ENCODE measurements around the gene PIP4K2A. TPM values are rescaled to one million over a fixed set of nuclear protein-coding genes. Genes with fewer than 3 reads are reported as not detected.

Gene PIP4K2A
- total and polyA plus RNA-seq, 5 donors from 2014 or later = 41.3 to 156 (median 55.2) TPM

DNA sequence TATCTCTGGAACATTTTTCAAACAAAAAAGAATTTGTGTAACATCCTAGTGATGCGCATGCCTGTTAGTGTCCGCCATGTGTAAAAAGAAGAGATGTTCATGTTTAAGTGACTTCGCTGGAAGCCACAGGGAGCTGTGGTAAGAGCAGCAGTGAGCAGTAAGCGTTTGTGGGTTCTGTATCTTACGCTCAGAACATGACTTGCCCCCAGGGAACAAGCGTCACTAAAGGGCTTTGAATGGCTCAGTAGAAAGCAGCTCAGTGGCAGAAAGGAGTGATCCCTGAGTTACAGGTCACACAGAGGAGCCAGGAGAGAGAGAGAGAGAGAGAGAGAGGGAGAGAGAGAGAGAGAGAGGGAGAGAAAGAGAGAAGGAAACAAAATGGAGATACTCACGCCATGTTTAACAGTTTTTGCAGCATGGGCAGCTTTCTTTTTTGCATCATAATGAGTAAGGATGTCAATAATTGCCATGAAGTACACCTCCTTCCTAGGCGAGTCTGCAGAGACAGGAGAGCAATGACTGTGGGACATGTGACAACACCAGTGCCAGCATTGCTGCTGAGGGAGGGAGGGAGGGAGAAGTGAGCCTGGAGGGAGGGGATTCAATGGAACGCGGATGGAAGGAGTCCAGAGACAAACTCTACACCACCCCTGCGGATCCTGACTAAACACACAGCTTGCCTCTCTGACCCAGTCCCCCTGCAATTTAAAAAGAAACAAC lies 174.6 kb downstream of the PIP4K2A start:
- Histone ChIP-seq H3K9me3 (ENCODE audit: control insufficient read depth in 2 of 2, low read length in 2 of 2) (no peaks in the 10 kb centered on the region), H3K36me3 (ENCODE audit: control insufficient read depth, insufficient read depth, low read length) (peaks cover 90% of the 10 kb centered on the region), H3K4me3 (ENCODE audit: low read depth, low read length) (no peak overlapping the region), H3K27ac (ENCODE audit: insufficient read depth, low read length, poor library complexity, severe bottlenecking) (no peak overlapping the region), H3K27me3 (ENCODE audit: control insufficient read depth, insufficient read depth, low read length) (no peaks in the 10 kb centered on the region), H3K4me1 (ENCODE audit: control insufficient read depth, insufficient read depth, low read length, poor library complexity, severe bottlenecking) (peaks cover 1% of the 10 kb centered on the region)
- H3K4me3 Mint-ChIP-seq = no peak overlapping the region
- ATAC-seq (ENCODE audit: low read depth in 2 of 2) = no peak
- no peak for DNase-seq
- H3K27me3 Mint-ChIP-seq = no peaks in the 10 kb centered on the region
- H3K36me3 Mint-ChIP-seq = peaks cover 70% of the 10 kb centered on the region
- H3K4me1 Mint-ChIP-seq = peaks cover 0 to 7% (median 4%) of the 10 kb centered on the region in 4 donors
- H3K9me3 Mint-ChIP-seq = peaks cover 0 to 1% (median 0%) of the 10 kb centered on the region in 7 donors
- no peak overlapping the region for H3K27ac Mint-ChIP-seq

DNA sequence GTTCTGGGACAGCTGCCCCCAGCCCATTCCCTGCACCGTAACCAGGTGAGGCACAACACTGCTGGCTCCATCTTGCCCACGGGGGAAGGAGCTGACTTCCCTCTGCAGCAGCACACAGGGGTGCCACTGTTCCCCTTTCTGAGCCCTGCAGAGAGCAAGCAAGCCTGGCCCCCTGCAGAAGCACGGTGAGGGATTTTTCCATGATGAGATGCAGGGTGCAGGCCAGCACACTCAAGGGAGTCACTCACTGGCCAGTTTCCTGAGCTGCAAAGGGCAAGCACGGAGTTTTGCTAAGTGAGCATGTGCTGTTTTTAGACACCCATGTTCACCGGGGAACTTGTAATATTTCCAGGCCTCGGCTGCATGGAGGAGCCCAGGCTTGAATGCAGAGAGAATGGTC lies 176.6 kb downstream of the PIP4K2A start:
- Mint-ChIP-seq H3K27ac (peak overlapping the region in 1 of 3 donors; percentile 82), H3K4me3 (no peak overlapping the region)
- peaks cover 76% of the 10 kb centered on the region for H3K36me3 ChIP-seq (ENCODE audit: control insufficient read depth, insufficient read depth, low read length)

DNA sequence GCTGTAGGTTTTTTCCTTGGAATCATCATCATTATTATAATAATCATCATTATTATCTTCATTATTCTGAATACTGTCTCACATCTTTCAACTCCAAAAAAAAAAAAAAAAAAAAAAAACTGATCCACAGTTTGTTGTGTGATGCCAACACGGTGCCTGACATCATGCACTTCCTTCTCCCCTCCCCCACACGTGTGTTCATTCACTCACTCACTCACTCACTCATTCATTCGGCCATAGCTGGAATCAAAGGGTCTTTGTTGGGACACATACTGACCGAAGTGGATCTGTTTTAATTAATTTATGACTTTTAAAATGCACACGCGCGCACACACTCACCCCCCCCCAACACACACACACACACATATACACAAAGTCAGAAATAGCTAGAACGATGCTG lies 177.8 kb downstream of the PIP4K2A start:
- H3K27ac Mint-ChIP-seq = peak overlapping the region in 1 of 3 donors; percentile 24
- peaks cover 0 to 1% (median 0%) of the 10 kb centered on the region in 7 donors for H3K9me3 Mint-ChIP-seq
- no peaks in the 10 kb centered on the region for H3K27me3 Mint-ChIP-seq
- H3K4me3 ChIP-seq (ENCODE audit: low read depth, low read length) = no peak overlapping the region
- peaks cover 0 to 7% (median 4%) of the 10 kb centered on the region in 4 donors for H3K4me1 Mint-ChIP-seq
- ATAC-seq (ENCODE audit: low read depth in 2 of 2) (no peak), DNase-seq (no peak)
- no peak overlapping the region for H3K27ac ChIP-seq (ENCODE audit: insufficient read depth, low read length, poor library complexity, severe bottlenecking)
- H3K36me3 ChIP-seq (ENCODE audit: control insufficient read depth, insufficient read depth, low read length) = peaks cover 64% of the 10 kb centered on the region
- H3K36me3 Mint-ChIP-seq = peaks cover 64% of the 10 kb centered on the region
- H3K27me3 ChIP-seq (ENCODE audit: control insufficient read depth, insufficient read depth, low read length) = no peaks in the 10 kb centered on the region
- H3K4me1 ChIP-seq (ENCODE audit: control insufficient read depth, insufficient read depth, low read length, poor library complexity, severe bottlenecking) = no peaks in the 10 kb centered on the region
- no peaks in the 10 kb centered on the region for H3K9me3 ChIP-seq (ENCODE audit: control insufficient read depth in 2 of 2, low read length in 2 of 2)
- no peak overlapping the region for H3K4me3 Mint-ChIP-seq

More for the DNA sequence above, 176.6 kb downstream of the PIP4K2A start:
- peaks cover 0 to 7% (median 2%) of the 10 kb centered on the region in 4 donors for H3K4me1 Mint-ChIP-seq
- ATAC-seq (ENCODE audit: low read depth in 2 of 2) = no peak
- DNase-seq = no peak
- peaks cover 0 to 1% (median 0%) of the 10 kb centered on the region in 7 donors for H3K9me3 Mint-ChIP-seq
- Histone ChIP-seq H3K4me1 (ENCODE audit: control insufficient read depth, insufficient read depth, low read length, poor library complexity, severe bottlenecking) (no peaks in the 10 kb centered on the region), H3K27ac (ENCODE audit: insufficient read depth, low read length, poor library complexity, severe bottlenecking) (no peak overlapping the region), H3K9me3 (ENCODE audit: control insufficient read depth in 2 of 2, low read length in 2 of 2) (no peaks in the 10 kb centered on the region), H3K27me3 (ENCODE audit: control insufficient read depth, insufficient read depth, low read length) (no peaks in the 10 kb centered on the region), H3K4me3 (ENCODE audit: low read depth, low read length) (no peak overlapping the region)
- no peaks in the 10 kb centered on the region for H3K27me3 Mint-ChIP-seq
- H3K36me3 Mint-ChIP-seq = peaks cover 73% of the 10 kb centered on the region

DNA sequence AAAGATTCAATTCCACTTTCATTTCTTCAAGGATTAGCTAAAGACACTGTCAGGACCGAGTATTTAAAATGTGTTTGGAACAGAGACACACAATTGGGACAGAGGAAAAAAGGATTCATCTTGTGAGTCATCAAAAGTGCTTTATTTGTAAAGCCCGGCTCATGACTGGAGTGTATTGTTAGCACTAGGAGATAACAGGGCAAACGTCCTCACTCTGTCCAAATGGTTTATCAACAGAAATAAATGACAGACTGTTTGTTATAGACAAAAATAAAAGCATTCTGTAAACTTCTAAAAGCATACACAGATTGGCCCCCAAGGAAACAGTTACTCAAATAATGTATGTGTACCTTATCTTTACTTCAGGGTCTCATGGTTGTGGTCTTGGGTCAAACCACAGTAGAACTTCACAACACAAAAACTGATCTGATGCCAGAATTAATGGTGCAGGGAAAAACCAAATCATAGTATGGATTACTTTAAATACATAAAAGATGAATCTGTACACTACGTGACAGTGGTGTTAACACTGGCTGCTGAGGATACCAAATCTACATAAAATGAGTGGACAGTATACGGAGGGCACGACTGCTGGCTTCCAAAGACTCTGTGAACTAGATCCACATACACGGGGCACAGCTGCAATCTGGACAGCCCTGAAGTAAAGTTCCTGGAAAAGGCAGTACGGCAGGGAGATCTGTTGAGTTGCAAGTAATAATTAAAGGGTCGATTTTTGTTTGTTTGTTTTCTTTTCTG lies 179.4 kb downstream of the PIP4K2A start:
- Histone ChIP-seq H3K27ac (ENCODE audit: insufficient read depth, low read length, poor library complexity, severe bottlenecking) (no peak overlapping the region), H3K4me3 (ENCODE audit: low read depth, low read length) (no peak overlapping the region), H3K9me3 (ENCODE audit: control insufficient read depth in 2 of 2, low read length in 2 of 2) (peaks cover 0 to 9% of the 10 kb centered on the region in 2 experiments), H3K4me1 (ENCODE audit: control insufficient read depth, insufficient read depth, low read length, poor library complexity, severe bottlenecking) (no peaks in the 10 kb centered on the region), H3K36me3 (ENCODE audit: control insufficient read depth, insufficient read depth, low read length) (peaks cover 48% of the 10 kb centered on the region), H3K27me3 (ENCODE audit: control insufficient read depth, insufficient read depth, low read length) (no peaks in the 10 kb centered on the region)
- H3K36me3 Mint-ChIP-seq = peaks cover 56% of the 10 kb centered on the region
- peaks cover 0 to 3% (median 0%) of the 10 kb centered on the region in 7 donors for H3K9me3 Mint-ChIP-seq
- peaks cover 0 to 5% (median 2%) of the 10 kb centered on the region in 4 donors for H3K4me1 Mint-ChIP-seq
- no peak overlapping the region for H3K4me3 Mint-ChIP-seq
- no peaks in the 10 kb centered on the region for H3K27me3 Mint-ChIP-seq
- H3K27ac Mint-ChIP-seq = no peak overlapping the region
- ATAC-seq (ENCODE audit: low read depth in 2 of 2) = no peak
- DNase-seq = no peak

DNA sequence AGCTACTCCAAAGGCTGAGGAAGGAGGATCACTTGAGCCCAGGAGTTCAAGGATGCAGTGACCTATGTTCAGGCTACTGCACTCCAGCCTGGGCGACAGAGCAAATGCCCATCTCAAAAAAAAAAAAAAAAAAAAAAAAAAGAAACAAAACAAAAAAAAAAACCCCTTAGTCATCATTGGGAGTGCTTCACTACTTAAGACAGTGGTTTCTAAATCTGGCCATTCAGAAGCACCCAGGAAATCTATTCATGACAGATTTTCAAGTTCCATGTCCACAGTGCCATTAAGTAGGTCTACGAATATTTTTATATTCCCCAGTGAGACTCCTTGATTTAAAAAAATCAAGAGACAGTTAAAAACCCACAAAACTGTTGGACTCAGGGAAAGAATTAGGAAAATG lies 182.9 kb downstream of the PIP4K2A start:
- H3K27ac Mint-ChIP-seq = no peak overlapping the region
- no peak overlapping the region for H3K4me3 Mint-ChIP-seq

DNA sequence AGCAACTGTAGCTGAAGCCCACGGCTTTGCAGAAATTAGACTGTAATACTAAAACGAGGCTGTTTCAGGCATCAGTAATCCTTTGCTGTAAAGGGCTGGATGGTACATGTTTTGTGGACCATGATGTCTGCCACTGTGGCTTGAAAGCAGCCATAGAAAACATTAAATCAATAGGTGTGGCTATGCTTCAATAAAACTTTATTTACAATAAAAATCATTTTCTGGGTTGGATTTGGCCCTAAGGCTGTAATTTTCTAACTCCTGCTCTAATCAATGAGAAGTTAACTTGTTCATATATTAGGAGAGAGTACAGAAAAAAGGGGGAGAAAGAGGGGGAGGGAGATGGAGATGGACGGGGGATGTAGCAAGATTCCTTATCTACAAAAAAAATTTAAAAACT lies 183.4 kb downstream of the PIP4K2A start:
- H3K4me1 Mint-ChIP-seq = peaks cover 0 to 3% (median 1%) of the 10 kb centered on the region in 4 donors
- H3K4me3 ChIP-seq (ENCODE audit: low read depth, low read length) = no peak overlapping the region
- no peaks in the 10 kb centered on the region for H3K4me1 ChIP-seq (ENCODE audit: control insufficient read depth, insufficient read depth, low read length, poor library complexity, severe bottlenecking)
- DNase-seq (no peak), ATAC-seq (ENCODE audit: low read depth in 2 of 2) (no peak)
- H3K27me3 Mint-ChIP-seq = peaks cover 5% of the 10 kb centered on the region
- peaks cover 18 to 23% of the 10 kb centered on the region in 2 experiments for H3K9me3 ChIP-seq (ENCODE audit: control insufficient read depth in 2 of 2, low read length in 2 of 2)
- H3K36me3 Mint-ChIP-seq = peaks cover 22% of the 10 kb centered on the region
- H3K27me3 ChIP-seq (ENCODE audit: control insufficient read depth, insufficient read depth, low read length) = peaks cover 2% of the 10 kb centered on the region
- H3K27ac ChIP-seq (ENCODE audit: insufficient read depth, low read length, poor library complexity, severe bottlenecking) = no peak overlapping the region
- peaks cover 1 to 20% (median 6%) of the 10 kb centered on the region in 7 donors for H3K9me3 Mint-ChIP-seq
- peaks cover 10% of the 10 kb centered on the region for H3K36me3 ChIP-seq (ENCODE audit: control insufficient read depth, insufficient read depth, low read length)
- no peak overlapping the region for H3K4me3 Mint-ChIP-seq
- H3K27ac Mint-ChIP-seq = no peak overlapping the region

More for the DNA sequence above, 182.9 kb downstream of the PIP4K2A start:
- H3K36me3 ChIP-seq (ENCODE audit: control insufficient read depth, insufficient read depth, low read length) = peaks cover 14% of the 10 kb centered on the region
- peaks cover 5% of the 10 kb centered on the region for H3K27me3 Mint-ChIP-seq
- H3K36me3 Mint-ChIP-seq = peaks cover 26% of the 10 kb centered on the region
- DNase-seq (no peak), ATAC-seq (ENCODE audit: low read depth in 2 of 2) (no peak)
- H3K27me3 ChIP-seq (ENCODE audit: control insufficient read depth, insufficient read depth, low read length) = no peaks in the 10 kb centered on the region
- no peak overlapping the region for H3K27ac ChIP-seq (ENCODE audit: insufficient read depth, low read length, poor library complexity, severe bottlenecking)
- H3K4me1 Mint-ChIP-seq = peaks cover 0 to 3% (median 1%) of the 10 kb centered on the region in 4 donors
- peaks cover 1 to 19% (median 6%) of the 10 kb centered on the region in 7 donors for H3K9me3 Mint-ChIP-seq
- no peak overlapping the region for H3K4me3 ChIP-seq (ENCODE audit: low read depth, low read length)
- H3K4me1 ChIP-seq (ENCODE audit: control insufficient read depth, insufficient read depth, low read length, poor library complexity, severe bottlenecking) = no peaks in the 10 kb centered on the region
- peaks cover 16 to 18% of the 10 kb centered on the region in 2 experiments for H3K9me3 ChIP-seq (ENCODE audit: control insufficient read depth in 2 of 2, low read length in 2 of 2)

DNA sequence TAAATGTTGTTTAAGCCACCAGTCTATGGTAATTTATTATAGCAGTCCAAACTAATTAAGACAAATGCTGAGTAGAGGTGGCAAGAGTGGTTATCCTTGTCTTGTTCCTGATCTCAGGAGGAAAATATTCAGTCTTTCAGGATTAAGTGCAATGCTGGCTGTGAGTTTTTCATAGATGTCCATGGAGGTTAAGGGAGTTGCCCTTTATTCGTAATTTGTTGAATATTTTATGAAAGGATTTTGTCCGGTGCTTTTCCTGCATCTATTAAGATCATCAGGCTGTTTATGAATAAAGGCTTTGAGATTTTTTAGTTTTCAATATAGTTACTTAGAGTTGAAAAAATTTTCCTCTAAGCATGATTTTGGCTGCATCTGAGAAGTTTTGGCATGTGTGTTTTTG lies 186.9 kb downstream of the PIP4K2A start:
- Histone ChIP-seq H3K4me3 (ENCODE audit: low read depth, low read length) (no peak overlapping the region), H3K27ac (ENCODE audit: insufficient read depth, low read length, poor library complexity, severe bottlenecking) (no peak overlapping the region), H3K36me3 (ENCODE audit: control insufficient read depth, insufficient read depth, low read length) (no peaks in the 10 kb centered on the region), H3K27me3 (ENCODE audit: control insufficient read depth, insufficient read depth, low read length) (peaks cover 2% of the 10 kb centered on the region), H3K9me3 (ENCODE audit: control insufficient read depth in 2 of 2, low read length in 2 of 2) (peaks cover 24 to 46% of the 10 kb centered on the region in 2 experiments), H3K4me1 (ENCODE audit: control insufficient read depth, insufficient read depth, low read length, poor library complexity, severe bottlenecking) (no peaks in the 10 kb centered on the region)
- Mint-ChIP-seq H3K9me3 (peaks cover 1 to 47% (median 28%) of the 10 kb centered on the region in 7 donors), H3K27ac (no peak overlapping the region), H3K4me1 (peaks cover 0 to 3% (median 0%) of the 10 kb centered on the region in 4 donors), H3K27me3 (peaks cover 5% of the 10 kb centered on the region), H3K36me3 (no peaks in the 10 kb centered on the region), H3K4me3 (peak overlapping the region in 1 of 4 donors; percentile 27)
- ATAC-seq (ENCODE audit: low read depth in 2 of 2) = no peak
- no peak for DNase-seq

All from CD4-positive, CD25-positive, alpha-beta regulatory T cell (primary cell).